Spinal cord (tissue), 10 donors: Measurements from ENCODE around the gene RNASE8. TPM values are rescaled to one million over a fixed set of nuclear protein-coding genes. Genes with fewer than 3 reads are reported as not detected.
"Not testable (repeated sequence)": the region's sequence is repeated elsewhere in the genome, so short reads cannot be mapped to it uniquely, and the experiment has no call there.

ENCODE experiments used
- DNase-seq, 6 donors: peaks; one replicate each; pipeline versions ENCODE4 v3.0.0 to v3.0.0-alpha.2; 2013 to 2015; ENCODE audit warnings: low spot score in 6 of 6, low read depth in 4 of 6
- H3K27ac ChIP-seq: one replicate; pipeline ENCODE4 v1.5.1; 2013; ENCODE audit warnings: low read depth, low read length, control low read depth
- H3K27me3 ChIP-seq: one replicate; pipeline ENCODE4 v1.6.1; 2013; ENCODE audit warnings: low read length; ENCODE audit not compliant: control insufficient read depth, insufficient read depth
- H3K36me3 ChIP-seq: one replicate; pipeline ENCODE4 v1.6.1; 2013; ENCODE audit warnings: low read length; ENCODE audit not compliant: control insufficient read depth, insufficient read depth
- H3K4me1 ChIP-seq: one replicate; pipeline ENCODE4 v1.6.1; 2013; ENCODE audit warnings: low read length; ENCODE audit not compliant: control insufficient read depth, insufficient read depth
- H3K4me3 ChIP-seq: one replicate; pipeline ENCODE4 v1.5.1; 2013; ENCODE audit warnings: low read depth, low read length, control low read depth
- H3K9me3 ChIP-seq: one replicate; pipeline ENCODE4 v1.6.1; 2013; ENCODE audit warnings: low read length; ENCODE audit not compliant: control insufficient read depth, insufficient read depth
- WGBS: methylation state at CpG from one replicate; pipeline ENCODE4 v1.1.5; 2013; ENCODE audit warnings: missing lambda C conversion rate; ENCODE audit not compliant: insufficient coverage; 5-methylcytosine and 5-hydroxymethylcytosine counted together
- long read RNA-seq, 4 donors: transcript quantifications; one replicate each; lab custom pipeline, GENCODE V29; 2026
- polyA plus RNA-seq, 2 donors: library from polyadenylated mRNA; unstranded; fragments of 120-200 nt; gene quantifications; one replicate each; pipeline ENCODE4 v1.2.1, GENCODE V29; 2013; ENCODE audit not compliant: insufficient read length in 2 of 2
- total RNA-seq, 2 donors: library from RNA; depleted of rRNA in 1 of 2; stranded (reverse); fragments of 120-200 nt in 1 of 2; fragments of >200 nt in 1 of 2; gene quantifications; one replicate each; pipeline versions ENCODE4 v1.2.3 to v1.2.4, GENCODE V29; 2013 to 2014
- donor health status: healthy.

Gene RNASE8, protein sequence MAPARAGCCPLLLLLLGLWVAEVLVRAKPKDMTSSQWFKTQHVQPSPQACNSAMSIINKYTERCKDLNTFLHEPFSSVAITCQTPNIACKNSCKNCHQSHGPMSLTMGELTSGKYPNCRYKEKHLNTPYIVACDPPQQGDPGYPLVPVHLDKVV
- total RNA-seq (not detected), polyA plus RNA-seq (not detected)
- long read RNA-seq, donor 1 = 0 reads
- long read RNA-seq, donor 2 = 0 reads
- long read RNA-seq, donor 3 = 0 reads
- long read RNA-seq, donor 4 = 0 reads

DNA sequence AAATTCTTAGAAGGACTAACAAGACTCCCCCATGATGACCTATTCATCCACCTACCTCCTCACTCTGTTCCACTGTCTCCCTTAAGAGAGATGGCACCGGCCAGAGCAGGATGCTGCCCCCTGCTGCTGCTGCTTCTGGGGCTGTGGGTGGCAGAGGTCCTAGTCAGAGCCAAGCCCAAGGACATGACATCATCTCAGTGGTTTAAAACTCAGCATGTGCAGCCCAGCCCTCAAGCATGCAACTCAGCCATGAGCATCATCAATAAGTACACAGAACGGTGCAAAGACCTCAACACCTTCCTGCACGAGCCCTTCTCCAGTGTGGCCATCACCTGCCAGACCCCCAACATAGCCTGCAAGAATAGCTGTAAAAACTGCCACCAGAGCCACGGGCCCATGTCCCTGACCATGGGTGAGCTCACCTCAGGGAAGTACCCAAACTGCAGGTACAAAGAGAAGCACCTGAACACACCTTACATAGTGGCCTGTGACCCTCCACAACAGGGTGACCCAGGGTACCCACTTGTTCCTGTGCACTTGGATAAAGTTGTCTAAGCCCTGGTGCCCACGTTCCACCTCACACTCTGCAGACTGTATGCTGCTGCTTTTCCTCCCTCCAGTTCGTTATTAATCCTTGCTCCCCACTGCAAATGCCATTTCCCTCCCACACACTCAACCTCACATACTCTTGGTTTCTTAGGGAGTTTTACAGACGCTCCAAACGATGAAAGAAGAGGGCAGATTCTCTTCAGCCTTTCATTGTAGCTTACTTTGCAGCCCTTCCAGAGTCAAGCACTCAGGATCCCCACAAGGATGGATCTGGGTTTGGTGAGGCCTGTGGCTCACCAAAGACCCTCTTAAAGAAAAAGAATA, at the start of gene RNASE8:
RNASE8 (plus strand) TSS at position 20 of the 873 bp plus-strand sequence; CDS start at position 91, 71 bp downstream.
- 76% methylated on average over 8 of the region's 8 CpGs for WGBS

DNA sequence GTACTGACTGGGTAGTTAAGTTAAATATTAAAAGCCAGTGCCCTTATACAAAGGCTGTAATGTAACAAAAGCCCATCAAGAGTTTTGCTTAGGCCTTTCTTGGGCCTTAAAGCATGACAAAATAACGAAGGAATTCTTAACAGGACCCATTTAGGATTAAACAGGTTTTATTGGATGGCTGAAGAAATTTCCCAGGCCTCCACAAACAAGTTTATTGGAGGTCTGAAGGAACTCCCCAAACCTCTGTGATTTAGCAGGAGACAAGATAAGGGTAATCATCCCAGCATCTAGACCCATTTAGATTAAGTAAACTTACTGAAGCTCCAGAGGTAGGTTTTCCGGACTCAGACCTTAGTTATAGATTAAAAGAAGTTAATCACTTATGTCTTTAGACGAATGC, 47.9 kb upstream of the RNASE8 start:
- DNase-seq, H3K36me3 ChIP-seq: not testable (repeated sequence)
- no CpG with 5 or more reads among the region's 3 CpGs for WGBS

More for the DNA sequence above, at the start of gene RNASE8:
- Histone ChIP-seq H3K4me3 (no peak within 1 kb of the TSS), H3K27ac (no peak within 1 kb of the TSS), H3K9me3 (no peaks in the 10 kb centered on the region), H3K27me3 (no peaks in the 10 kb centered on the region), H3K4me1 (peaks cover 7% of the 10 kb centered on the region), H3K36me3 (no peaks in the 10 kb centered on the region)
- DNase-seq = no peak

DNA sequence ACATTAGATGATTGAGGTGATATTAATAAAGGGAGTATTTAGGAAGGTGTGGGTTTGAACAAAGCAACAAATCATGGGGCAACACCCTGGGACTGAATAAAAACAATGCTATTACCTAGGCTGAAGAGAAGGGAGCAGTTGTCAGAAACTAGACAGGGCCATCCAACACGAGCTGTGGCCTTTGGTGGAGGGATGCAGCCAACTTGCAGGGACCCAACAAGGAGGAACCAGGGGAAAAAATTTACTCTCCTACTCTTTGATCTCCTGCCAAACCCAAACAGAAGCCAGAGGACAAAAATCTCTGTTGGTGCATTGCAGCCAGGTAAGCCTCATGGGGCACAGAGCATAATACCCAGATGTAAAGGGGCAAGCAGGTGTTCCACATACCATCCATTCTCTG, 46.5 kb upstream of the RNASE8 start:
- no peak overlapping the region for H3K4me3 ChIP-seq
- WGBS = no CpG with 5 or more reads among the region's 1 CpG
- no peak for DNase-seq
- no peaks in the 10 kb centered on the region for H3K9me3 ChIP-seq
- no peaks in the 10 kb centered on the region for H3K27me3 ChIP-seq
- no peaks in the 10 kb centered on the region for H3K36me3 ChIP-seq
- no peaks in the 10 kb centered on the region for H3K4me1 ChIP-seq
- no peak overlapping the region for H3K27ac ChIP-seq

More for the DNA sequence above, 47.9 kb upstream of the RNASE8 start:
- not testable (repeated sequence) for H3K27ac ChIP-seq, H3K4me3 ChIP-seq, H3K27me3 ChIP-seq, H3K4me1 ChIP-seq, H3K9me3 ChIP-seq

DNA sequence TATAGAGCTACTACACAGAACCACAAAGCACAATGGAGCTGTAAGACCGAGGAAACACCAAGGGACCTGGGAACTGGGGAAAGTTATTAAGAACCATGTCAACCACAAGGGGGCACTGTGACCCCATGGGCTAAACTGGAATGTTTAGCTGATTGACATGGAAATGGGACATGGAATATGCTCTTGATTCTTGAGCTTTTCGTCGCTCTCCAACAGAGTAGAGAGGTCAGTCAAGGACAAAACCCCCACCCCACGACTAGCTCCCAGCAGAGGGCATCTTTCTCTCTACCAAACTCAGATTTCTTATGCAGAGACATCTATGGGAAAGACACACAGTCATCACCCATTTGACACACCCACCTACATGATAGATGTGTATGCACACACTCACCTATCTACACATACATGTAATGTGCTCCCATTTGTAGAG, 42.8 kb upstream of the RNASE8 start:
- Histone ChIP-seq H3K27me3 (no peaks in the 10 kb centered on the region), H3K36me3 (peaks cover 32% of the 10 kb centered on the region), H3K27ac (no peak overlapping the region), H3K4me1 (no peaks in the 10 kb centered on the region), H3K4me3 (no peak overlapping the region), H3K9me3 (no peaks in the 10 kb centered on the region)
- DNase-seq = peak; percentile 73 to 96 (median 79)
- 0% methylated on average over 2 of the region's 4 CpGs for WGBS

DNA sequence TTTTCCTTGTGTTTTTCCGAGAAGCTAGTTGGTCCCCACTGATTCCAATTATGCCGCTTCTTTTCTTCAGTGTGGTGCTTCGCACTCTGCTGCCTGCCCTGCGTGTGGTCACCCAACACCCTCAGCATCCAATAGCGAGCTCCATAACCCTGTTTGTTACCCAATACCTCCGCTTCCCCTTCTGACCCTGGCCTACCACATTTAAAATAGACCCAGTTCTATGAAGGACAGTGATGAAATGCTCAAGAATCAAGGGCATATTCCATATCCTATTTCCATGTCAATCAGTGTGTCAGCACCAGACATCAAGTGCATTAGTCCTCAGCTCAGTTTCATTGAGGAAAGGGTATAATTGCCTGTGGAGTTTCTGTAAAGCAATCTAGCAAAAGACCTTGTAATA, 42.3 kb upstream of the RNASE8 start:
- DNase-seq = no peak
- WGBS = 50% methylated on average over 3 of the region's 6 CpGs
- no peak overlapping the region for H3K4me3 ChIP-seq

DNA sequence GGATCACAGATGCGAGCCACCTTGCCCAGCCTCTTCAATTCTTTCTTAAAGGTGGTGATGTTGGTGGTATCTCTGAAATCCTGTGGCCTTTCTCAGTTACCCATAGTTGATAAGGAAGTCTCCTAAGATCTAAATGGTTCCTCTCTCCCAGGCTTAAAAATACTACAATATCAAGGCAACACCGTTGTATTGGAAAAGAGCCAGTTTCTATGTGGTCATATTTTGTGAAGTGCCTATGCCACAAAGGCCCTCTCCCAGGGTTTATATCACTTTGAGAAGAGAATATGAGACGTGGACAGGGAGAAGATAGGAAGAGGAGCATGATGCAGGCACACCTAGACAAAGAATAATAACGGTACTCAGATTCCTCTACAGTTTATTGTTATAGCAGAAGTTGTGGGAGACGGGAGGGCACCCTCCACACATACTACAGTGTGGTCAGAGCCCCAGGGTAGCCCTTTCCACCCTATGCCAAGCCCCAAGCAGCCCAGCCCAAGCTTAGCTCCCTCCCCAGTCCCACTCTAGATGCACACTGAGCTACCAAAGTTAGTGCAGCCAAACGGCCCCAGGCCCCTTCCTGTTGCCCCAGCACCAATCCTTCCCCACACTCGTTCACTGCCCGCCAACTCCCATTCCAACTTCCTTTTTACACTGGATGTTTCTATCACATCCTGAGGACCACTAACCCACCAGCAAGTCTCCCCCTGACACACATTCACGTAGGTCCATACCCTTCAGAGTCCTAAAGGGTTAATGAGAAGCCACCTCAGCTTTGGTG, 41.0 kb upstream of the RNASE8 start:
- H3K27me3 ChIP-seq = no peaks in the 10 kb centered on the region
- H3K9me3 ChIP-seq = no peaks in the 10 kb centered on the region
- H3K4me1 ChIP-seq = no peaks in the 10 kb centered on the region
- H3K36me3 ChIP-seq = peaks cover 46% of the 10 kb centered on the region
- no peak overlapping the region for H3K4me3 ChIP-seq
- no peak for DNase-seq
- H3K27ac ChIP-seq = no peak overlapping the region
- WGBS = 57% methylated on average over 5 of the region's 9 CpGs

More for the DNA sequence above, 42.3 kb upstream of the RNASE8 start:
- H3K9me3 ChIP-seq = no peaks in the 10 kb centered on the region
- H3K27me3 ChIP-seq = no peaks in the 10 kb centered on the region
- H3K4me1 ChIP-seq = no peaks in the 10 kb centered on the region
- no peak overlapping the region for H3K27ac ChIP-seq
- H3K36me3 ChIP-seq = peaks cover 37% of the 10 kb centered on the region

DNA sequence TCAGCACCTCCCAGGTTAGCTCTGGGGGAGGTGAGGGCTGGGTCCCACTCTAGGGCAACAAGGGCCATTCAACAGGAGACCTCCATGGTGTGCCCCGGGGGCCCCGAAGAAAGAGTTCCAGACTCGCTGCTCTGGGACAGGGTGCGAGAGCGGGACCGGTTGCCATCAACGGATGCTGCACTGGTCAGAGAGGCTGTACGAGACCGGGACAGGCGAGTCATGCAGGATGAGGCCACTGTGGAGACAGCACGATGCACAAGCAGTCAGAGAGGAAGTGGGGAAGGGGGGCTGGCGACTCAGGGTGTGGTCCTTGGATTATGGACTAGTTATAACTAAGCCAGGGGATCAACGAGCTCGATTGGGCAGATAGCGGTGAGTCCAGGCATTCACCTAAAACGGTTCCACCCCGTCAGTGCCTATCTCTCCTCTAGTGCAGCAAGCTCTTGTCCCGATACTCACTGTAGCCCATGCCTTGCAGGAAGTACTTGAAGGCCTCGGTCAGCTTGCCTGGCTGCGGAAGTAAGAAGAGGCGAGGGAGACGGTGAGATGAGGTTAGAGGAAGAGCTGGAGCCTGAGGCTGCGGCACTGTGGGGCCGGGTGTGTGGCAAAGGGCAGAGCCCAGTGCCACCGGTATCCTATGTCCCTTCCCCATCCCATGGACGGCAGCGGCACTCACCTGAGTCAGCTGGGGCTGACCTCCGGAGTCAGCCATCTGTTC, 39.9 kb upstream of the RNASE8 start:
- peaks cover 57% of the 10 kb centered on the region for H3K36me3 ChIP-seq
- no peak overlapping the region for H3K4me3 ChIP-seq
- no peaks in the 10 kb centered on the region for H3K9me3 ChIP-seq
- 82% methylated on average over 27 of the region's 28 CpGs for WGBS
- peaks cover 2% of the 10 kb centered on the region for H3K4me1 ChIP-seq
- no peak overlapping the region for H3K27ac ChIP-seq
- no peak for DNase-seq
- H3K27me3 ChIP-seq = no peaks in the 10 kb centered on the region

DNA sequence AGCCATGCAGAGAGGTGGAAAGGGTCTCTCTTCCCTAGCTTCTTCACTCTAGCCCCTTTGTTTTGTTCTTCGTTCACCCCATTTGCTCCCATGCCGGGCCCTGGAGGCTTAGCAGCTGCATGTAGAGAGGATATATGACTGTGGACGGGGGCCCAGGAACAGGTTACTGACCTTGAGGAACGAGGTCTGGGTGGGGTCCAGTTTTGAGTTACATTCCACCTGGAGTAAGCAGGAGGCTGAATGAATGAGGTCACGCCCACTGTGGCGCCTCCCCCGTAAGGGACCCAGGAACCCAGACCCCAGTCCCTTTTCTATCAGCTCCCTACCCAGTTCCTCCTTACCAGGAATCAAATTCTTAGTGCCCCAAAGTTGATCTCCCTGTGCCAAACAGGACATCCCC, 39.3 kb upstream of the RNASE8 start:
- Histone ChIP-seq H3K4me1 (peaks cover 7% of the 10 kb centered on the region), H3K36me3 (peaks cover 58% of the 10 kb centered on the region)
- WGBS = 86% methylated on average over 4 of the region's 7 CpGs

DNA sequence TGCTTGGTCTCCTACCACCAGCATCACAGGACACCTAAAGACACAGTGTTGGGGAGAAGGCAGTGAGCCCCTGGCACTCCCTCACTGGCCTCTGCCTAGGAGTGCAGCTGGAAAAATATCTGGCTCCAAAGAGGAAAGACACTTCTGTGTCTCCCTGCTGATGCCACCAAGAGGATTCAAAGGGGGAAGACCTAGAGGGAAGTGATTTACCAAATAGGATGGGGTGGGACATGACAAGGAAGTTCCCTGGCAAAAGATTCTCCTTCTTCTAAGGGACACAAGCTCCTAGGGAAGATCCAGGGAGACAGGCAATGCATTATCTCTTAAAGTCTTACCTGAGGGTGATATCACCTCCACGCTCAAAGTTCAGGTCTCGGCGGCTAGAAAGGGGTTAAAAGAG, 38.8 kb upstream of the RNASE8 start:
- H3K36me3 ChIP-seq = peaks cover 58% of the 10 kb centered on the region

More for the DNA sequence above, 39.3 kb upstream of the RNASE8 start:
- Histone ChIP-seq H3K27me3 (no peaks in the 10 kb centered on the region), H3K4me3 (no peak overlapping the region), H3K9me3 (no peaks in the 10 kb centered on the region), H3K27ac (no peak overlapping the region)
- no peak for DNase-seq

More for the DNA sequence above, 38.8 kb upstream of the RNASE8 start:
- no peak overlapping the region for H3K4me3 ChIP-seq
- H3K27me3 ChIP-seq = no peaks in the 10 kb centered on the region
- DNase-seq = no peak
- peaks cover 10% of the 10 kb centered on the region for H3K4me1 ChIP-seq
- H3K9me3 ChIP-seq = no peaks in the 10 kb centered on the region
- H3K27ac ChIP-seq = no peak overlapping the region
- WGBS = no CpG with 5 or more reads among the region's 3 CpGs
